ENCODE measurements around the gene EPSTI1. TPM values are rescaled to one million over a fixed set of nuclear protein-coding genes. Genes with fewer than 3 reads are reported as not detected.

EPSTI1 gene
- polyA plus RNA-seq, 4 donors: 10.6 to 15.4 (median 12.1) TPM

DNA sequence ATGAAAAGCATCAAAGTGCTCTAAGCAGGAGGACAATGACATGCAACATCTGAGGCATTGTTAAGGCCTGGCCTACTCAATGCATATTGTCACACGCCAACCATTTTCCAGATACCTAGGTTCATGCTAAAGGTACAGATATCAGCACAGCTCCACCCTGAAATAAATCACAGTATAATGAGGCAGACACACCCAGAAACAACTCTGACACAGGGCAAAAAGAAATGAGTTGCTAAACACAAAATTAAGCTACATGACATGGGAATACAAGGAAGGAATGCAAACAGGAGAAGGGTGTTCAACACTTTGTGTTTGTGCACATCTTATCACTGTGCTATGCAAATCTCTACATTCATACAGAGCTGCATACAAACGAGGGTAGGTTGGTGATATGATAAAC, 86.5 kb downstream of the EPSTI1 start:
- no peak for DNase-seq (ENCODE audit: low read depth in 4 of 4, low spot score in 2 of 4)

DNA sequence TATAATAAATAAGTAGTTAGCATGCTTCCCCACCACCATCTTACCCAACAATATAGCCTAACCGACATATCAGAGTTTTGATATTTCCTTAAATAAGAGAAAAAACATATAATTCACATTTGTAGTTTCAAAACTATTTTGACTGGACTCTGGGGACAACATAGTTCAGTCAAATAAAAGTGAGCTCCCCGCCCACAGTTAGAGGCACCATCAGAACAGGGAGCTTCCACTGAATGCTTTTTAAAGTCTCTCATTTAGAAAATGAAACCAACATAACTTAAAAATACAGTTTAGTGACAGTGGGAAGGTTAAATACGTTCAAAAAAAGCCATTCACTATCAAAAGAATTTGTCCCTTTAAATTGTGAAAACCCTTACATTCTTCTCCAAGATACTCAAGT, 92.8 kb downstream of the EPSTI1 start:
- no peak for DNase-seq (ENCODE audit: low read depth in 4 of 4, low spot score in 2 of 4)

GRCh38 chr13:42895776-42896175, 96.3 kb downstream of the EPSTI1 start:
- DNase-seq (ENCODE audit: low read depth in 4 of 4, low spot score in 2 of 4): no peak

DNA sequence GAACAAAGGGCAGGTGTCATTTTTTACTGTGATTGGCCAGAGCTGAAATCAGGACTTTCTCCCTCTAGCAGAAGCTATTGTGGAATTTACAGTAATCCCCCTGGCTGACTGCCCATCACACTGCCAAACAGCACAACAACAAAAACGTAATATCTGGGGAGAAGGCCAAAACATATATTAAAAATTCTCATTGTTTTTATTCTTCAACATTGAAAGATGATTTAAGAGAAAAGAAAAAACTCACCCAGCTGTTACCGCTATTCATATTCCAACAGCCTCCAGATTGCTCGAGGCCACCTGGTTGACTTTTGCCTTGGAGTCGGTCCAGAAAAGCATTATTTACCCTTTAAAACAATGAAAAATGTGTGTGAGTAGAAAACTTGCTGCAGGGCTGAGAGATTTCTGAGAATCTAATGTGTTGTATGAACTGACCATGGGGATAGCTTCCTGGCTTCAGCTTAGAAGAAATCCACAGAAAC, 97.2 kb downstream of the EPSTI1 start:
- DNase-seq (ENCODE audit: low read depth in 4 of 4, low spot score in 2 of 4): peak in 1 of 4 donors; percentile 37

DNA sequence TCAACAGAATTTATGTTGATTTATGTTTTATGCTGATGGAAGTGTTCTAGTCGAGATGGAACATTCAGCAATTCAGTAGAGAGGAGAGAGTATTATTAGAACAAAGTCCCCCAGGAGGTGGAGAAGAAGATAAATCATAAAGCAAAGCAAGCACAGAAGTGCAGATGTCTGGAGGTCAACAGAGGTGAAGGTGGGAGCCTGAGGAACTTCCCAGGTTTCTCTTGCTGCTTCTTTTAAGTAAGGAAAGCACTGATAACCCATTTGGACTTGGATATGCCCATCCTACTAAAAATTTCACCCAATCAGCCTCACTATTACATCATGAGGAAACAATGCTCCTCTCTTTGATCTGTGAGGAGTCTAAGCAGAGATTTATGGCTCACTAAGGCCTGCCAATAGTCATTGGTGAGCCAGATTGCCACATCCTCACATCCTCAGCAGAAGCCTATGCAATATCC, 98.8 kb downstream of the EPSTI1 start:
- DNase-seq (ENCODE audit: low read depth in 4 of 4, low spot score in 2 of 4): no peak

DNA sequence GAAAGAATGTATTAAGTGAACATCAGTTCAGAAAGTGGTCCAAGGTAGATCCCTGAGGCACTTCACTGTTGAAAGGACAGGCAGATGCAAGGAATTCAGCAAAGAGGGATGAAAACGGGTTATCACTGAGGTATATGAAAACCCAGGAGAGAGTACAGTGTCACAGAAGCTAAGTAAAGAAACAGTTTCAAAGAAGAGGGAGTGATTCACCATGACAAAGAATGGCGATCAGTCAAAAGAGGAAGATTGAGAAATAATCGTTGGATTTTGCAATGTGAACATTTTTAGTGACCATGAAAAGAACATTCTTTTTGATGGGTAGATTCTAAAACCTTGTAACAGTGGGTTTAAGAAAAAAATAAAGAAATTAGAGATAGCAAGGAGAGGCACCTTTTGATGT, 99.3 kb downstream of the EPSTI1 start:
- no peak for DNase-seq (ENCODE audit: low read depth in 4 of 4, low spot score in 2 of 4)

DNA sequence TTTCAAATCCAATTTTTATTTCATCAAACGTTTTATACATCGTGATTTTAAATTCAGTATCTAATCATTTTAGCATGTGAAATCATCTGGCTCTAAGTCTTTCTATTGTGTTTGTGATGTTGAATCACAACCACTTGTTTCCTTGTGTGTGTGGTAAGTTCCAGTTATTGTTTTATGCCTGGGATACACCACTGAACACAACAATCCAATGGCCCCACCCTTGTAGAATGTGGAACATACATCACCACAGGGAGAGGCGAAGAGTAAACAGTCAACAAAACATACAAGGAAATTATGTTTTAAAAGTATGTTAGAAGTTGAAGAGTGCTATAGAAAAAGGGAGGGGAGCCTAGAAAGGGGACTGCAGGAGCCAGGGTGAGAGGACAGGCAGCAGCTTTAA, 100.5 kb downstream of the EPSTI1 start:
- no peak for DNase-seq (ENCODE audit: low read depth in 4 of 4, low spot score in 2 of 4)

GRCh38 chr13:42885325-42885724, 106.7 kb downstream of the EPSTI1 start:
- DNase-seq (ENCODE audit: low read depth in 4 of 4, low spot score in 2 of 4): no peak

DNA sequence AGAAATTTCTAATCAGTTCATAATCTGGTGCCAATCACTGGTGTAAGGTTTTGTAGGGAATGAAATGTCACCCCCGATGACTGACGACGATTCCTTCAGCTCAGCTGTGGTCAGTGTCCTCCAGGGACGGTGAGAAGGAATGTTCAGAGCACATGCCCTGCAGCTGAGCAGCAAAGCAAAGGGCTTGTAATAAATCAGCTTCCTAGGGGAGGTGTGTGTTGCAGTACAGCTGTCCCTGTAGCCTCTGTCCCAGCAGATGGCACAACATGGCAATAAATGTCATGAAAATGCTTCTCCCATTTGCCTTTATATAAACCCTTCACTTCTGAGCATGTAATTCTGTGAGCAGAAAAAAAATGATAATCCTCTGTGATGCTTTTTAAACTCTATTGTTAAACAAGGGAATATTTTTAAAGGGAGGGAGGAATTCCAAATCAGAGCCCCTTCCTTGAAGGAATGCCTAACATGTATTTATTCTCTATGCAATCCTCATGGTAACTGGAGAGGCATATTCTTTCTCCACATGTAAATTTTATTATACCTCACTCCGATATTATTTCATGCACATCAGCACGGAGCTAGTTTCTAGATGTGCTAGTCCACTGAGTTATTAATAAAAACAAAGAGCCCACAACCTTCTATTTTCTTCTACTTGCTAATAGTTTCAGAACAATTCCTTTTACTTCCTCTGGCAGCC, 108.1 kb downstream of the EPSTI1 start:
- DNase-seq (ENCODE audit: low read depth in 4 of 4, low spot score in 2 of 4): peak in 1 of 4 donors; percentile 52

DNA sequence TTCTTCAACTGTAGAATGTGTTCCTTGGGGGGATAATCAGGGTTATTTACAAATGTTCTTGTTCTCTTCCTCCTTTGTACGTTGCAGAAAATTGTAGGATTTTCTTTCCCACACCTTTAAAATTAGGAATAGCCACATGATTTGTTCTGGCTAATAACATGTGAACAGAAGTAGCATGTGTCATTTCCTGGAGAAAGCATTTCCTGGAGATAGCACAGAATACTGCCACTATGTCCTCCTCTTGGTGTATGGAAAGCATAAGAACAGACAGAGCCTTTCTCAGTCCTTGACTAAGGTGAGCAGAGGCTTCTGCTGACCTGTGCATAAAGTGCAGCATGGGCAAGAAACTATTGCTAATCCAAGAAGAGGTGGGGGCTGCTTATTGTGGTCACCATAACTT, 108.9 kb downstream of the EPSTI1 start:
- no peak for DNase-seq (ENCODE audit: low read depth in 4 of 4, low spot score in 2 of 4)

DNA sequence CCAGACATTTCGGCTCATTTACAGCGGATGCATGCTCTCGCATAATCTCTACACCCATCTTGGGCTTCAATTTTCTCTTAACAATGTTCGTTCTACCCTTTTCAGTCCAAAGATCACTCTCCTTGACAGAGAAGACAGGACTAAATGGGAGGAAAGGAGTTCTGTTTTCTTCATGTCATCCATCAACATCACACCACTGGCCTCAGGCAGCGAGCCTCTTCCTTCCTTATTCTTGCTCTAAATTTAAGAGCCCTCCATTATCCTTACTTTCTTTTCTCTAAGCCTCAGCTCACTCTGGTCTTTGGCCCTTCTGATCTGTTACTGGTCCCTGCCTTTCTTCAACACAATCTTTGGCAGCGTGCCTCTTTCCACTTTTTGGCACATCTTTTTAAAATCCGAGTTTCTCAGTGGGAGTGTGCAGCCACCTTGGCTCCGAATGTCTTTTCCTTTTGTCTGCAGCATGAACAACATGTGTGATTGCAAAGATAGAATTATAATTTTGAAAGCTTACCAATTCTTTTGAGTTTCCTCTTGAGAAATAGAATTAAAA, 111.9 kb downstream of the EPSTI1 start:
- no peak for DNase-seq (ENCODE audit: low read depth in 4 of 4, low spot score in 2 of 4)

GRCh38 chr13:42878721-42879120, 113.3 kb downstream of the EPSTI1 start:
- no peak for DNase-seq (ENCODE audit: low read depth in 4 of 4, low spot score in 2 of 4)

GRCh38 chr13:42876887-42877545, 115.0 kb downstream of the EPSTI1 start:
- no peak for DNase-seq (ENCODE audit: low read depth in 4 of 4, low spot score in 2 of 4)

GRCh38 chr13:42876270-42876714, 115.7 kb downstream of the EPSTI1 start:
- DNase-seq (ENCODE audit: low read depth in 4 of 4, low spot score in 2 of 4): no peak

GRCh38 chr13:42875475-42876269, 116.4 kb downstream of the EPSTI1 start:
- DNase-seq (ENCODE audit: low read depth in 4 of 4, low spot score in 2 of 4): no peak

GRCh38 chr13:42874221-42874620, 117.8 kb downstream of the EPSTI1 start:
- no peak for DNase-seq (ENCODE audit: low read depth in 4 of 4, low spot score in 2 of 4)

GRCh38 chr13:42873081-42873480, 119.0 kb downstream of the EPSTI1 start:
- no peak for DNase-seq (ENCODE audit: low read depth in 4 of 4, low spot score in 2 of 4)

DNA sequence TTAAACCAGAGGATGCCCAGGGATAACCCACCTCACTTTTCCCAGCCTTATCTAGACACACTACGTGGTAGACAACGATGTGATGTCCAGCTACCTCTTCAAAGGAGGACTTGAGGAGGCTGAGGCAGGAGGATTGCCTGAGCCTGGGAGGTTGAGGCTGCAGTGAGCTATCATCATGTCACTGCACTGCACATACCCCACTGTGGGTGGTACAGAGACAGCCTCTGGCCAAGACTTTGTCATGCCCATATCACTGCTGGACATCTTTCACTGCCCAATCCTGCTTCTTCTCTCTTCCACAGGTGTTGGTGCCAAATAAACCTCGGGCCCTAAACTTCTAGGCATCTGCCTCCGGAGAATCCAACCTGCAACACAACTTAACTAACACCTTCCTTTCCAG, 124.8 kb downstream of the EPSTI1 start:
- no peak for DNase-seq (ENCODE audit: low read depth in 4 of 4, low spot score in 2 of 4)

DNA sequence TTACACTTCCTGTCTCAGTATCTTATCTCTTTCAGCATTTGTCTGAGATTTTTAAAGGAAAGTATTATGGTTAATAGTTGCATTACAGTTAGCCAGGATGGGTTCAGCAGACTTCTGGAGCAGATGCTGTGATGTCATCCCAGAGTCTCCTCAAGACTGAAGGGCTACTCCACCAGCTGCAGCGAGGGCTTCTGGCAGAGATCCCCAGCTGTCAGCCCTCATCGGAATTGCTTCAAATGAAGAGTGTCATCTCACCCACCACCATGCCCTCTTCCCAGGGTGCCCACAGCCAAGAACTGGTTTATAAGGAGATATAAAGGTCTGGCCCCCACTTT, 126.3 kb downstream of the EPSTI1 start:
- no peak for DNase-seq (ENCODE audit: low read depth in 4 of 4, low spot score in 2 of 4)

GRCh38 chr13:42864952-42865767, 126.9 kb downstream of the EPSTI1 start:
- no peak for DNase-seq (ENCODE audit: low read depth in 4 of 4, low spot score in 2 of 4)

Data from left renal cortex interstitium (tissue), 4 donors.